Measurements from ENCODE around the gene FZR1. TPM values are rescaled to one million over a fixed set of nuclear protein-coding genes. Genes with fewer than 3 reads are reported as not detected.

Gene FZR1
- total and polyA plus RNA-seq, 3 donors from 2014 or later, result 91.2 to 123 (median 95.1) TPM

GRCh38 chr19:3480383-3481091 lies 25.6 kb upstream of the FZR1 start, which contains the start of gene SMIM24:
TSS of gene SMIM24 (minus strand) at chr19:3480525. CDS start at chr19:3480463, 62 bp downstream.
- Histone ChIP-seq H3K27ac (no peak within 1 kb of the TSS), H3K9me3 (no peaks in the 10 kb centered on the region), H3K4me3 (no peak within 1 kb of the TSS), H3K36me3 (ENCODE audit: low read depth, missing control alignments) (no peaks in the 10 kb centered on the region), H3K27me3 (no peaks in the 10 kb centered on the region), H3K4me1 (no peaks in the 10 kb centered on the region)
- intact Hi-C loops (cut with DNase I; ENCODE audit: low total_unique reads), result no loop called here
- no peak for TF ChIP-seq POLR2A (IDR thresholded peaks at IDR 0.05)
- TF ChIP-seq CTCF (IDR thresholded peaks at IDR 0.05), result no peak
- DNase-seq, result no peak
- WGBS, 2 donors, result 42% methylated on average over 10 to 20 of the region's 27 CpGs

GRCh38 chr19:3481241-3482090 lies 24.6 kb upstream of the FZR1 start:
- intact Hi-C loops (cut with DNase I; ENCODE audit: low total_unique reads), result no loop called here
- H3K36me3 ChIP-seq (ENCODE audit: low read depth, missing control alignments), result no peaks in the 10 kb centered on the region
- no peak for TF ChIP-seq POLR2A (IDR thresholded peaks at IDR 0.05)
- H3K27ac ChIP-seq, result no peak overlapping the region
- H3K4me3 ChIP-seq, result no peak overlapping the region
- no peaks in the 10 kb centered on the region for H3K27me3 ChIP-seq
- no peaks in the 10 kb centered on the region for H3K4me1 ChIP-seq
- DNase-seq, result no peak
- 56 to 58% methylated on average over 37 to 38 of the region's 38 CpGs for WGBS, 2 donors
- no peaks in the 10 kb centered on the region for H3K9me3 ChIP-seq

DNA sequence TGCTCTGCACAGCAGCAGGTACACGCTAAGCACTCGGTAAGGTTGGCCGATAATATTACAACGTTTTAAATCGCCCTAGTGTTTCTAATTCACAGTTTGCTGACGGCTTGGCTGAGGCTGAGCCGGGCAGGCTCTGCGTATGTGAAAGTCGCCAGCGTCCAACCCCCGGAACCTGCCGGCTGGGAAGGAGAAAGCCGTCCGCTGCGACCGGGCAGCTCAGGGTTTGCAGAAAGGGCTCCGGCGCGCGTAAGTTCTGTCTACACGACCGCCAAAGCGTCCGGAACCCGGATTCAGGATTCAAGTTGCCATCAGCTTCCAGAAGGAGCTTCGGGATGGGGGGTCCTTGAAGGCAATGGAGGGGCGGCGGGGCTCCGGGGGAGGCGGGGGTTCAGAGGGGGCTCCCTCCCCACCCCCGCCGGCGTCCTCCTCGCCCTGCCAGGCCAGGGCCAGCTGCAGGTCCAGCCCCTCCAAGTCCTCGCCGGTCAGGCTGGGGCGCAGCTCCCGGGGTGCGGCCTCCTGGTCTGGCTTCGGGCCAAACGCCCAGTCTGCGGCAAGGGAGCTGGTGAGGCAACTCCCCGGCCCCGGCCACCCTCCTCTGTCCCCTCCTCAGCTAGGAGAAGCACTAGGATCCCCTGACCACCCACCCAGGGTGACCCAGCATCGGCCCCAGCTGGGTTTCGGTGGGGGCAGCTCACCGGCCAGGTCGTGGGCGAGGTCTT lies 23.4 kb upstream of the FZR1 start:
- Histone ChIP-seq H3K36me3 (ENCODE audit: low read depth, missing control alignments) (no peaks in the 10 kb centered on the region), H3K27me3 (no peaks in the 10 kb centered on the region), H3K9me3 (no peaks in the 10 kb centered on the region), H3K27ac (no peak overlapping the region), H3K4me3 (no peak overlapping the region), H3K4me1 (no peaks in the 10 kb centered on the region)
- WGBS, 2 donors, result 50 to 60% methylated on average over 30 to 48 of the region's 49 CpGs
- intact Hi-C loops (cut with DNase I; ENCODE audit: low total_unique reads), result no loop called here
- no peak for DNase-seq
- TF ChIP-seq POLR2A (IDR thresholded peaks at IDR 0.05), result no peak
- TF ChIP-seq CTCF (IDR thresholded peaks at IDR 0.05), result no peak

DNA sequence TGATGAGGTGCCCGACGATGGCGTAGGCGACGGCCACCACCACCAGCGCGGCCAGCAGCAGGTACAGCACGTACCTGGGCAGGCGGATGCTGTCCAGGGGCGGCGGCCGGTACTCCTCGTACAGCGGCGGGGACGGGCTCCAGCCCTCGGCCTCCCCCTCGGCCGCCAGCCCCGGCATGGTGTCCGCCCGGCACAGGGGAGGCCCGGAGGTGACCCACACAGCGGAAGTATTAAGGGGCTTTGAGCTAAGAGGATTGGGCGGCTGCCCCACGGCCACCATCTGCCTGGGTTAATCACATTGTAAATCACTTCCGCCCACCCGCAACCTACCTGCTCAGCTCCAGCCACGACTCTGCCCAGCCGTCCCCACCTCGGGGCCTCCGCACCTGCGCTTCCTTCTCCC lies 22.9 kb upstream of the FZR1 start, which contains the start of gene SMIM44:
Gene SMIM44 (minus strand): TSS at position 216 of the 403 bp plus-strand sequence. CDS start 38 bp downstream, at position 178.
- intact Hi-C loops (cut with DNase I; ENCODE audit: low total_unique reads), result no loop called here
- H3K4me1 ChIP-seq, result no peaks in the 10 kb centered on the region
- 43 to 58% methylated on average over 7 to 33 of the region's 33 CpGs for WGBS, 2 donors
- H3K9me3 ChIP-seq, result no peaks in the 10 kb centered on the region
- DNase-seq, result no peak
- H3K4me3 ChIP-seq, result no peak within 1 kb of the TSS
- no peak for TF ChIP-seq CTCF (IDR thresholded peaks at IDR 0.05)
- no peak for TF ChIP-seq POLR2A (IDR thresholded peaks at IDR 0.05)
- no peaks in the 10 kb centered on the region for H3K27me3 ChIP-seq
- H3K27ac ChIP-seq, result no peak within 1 kb of the TSS
- no peaks in the 10 kb centered on the region for H3K36me3 ChIP-seq (ENCODE audit: low read depth, missing control alignments)

Measured in testis (tissue), 3 donors.